Adipocyte (in vitro differentiated cells): Measurements from ENCODE around the gene ARHGEF12.

Experiments used
- DNase-seq: peaks from one replicate; pipeline ENCODE4 v3.0.0-alpha.2; 2015; ENCODE audit warnings: low read depth
- H3K27me3 ChIP-seq: replicated peaks from 2 replicates; pipeline ENCODE4 v1.7.0; 2013; ENCODE audit warnings: mild to moderate bottlenecking, low read length, moderate library complexity; ENCODE audit not compliant: control insufficient read depth, insufficient read depth
- H3K36me3 ChIP-seq: 2 replicates; pipeline ENCODE4 v1.7.0; 2013; ENCODE audit warnings: low read length, mild to moderate bottlenecking, moderate library complexity; ENCODE audit not compliant: control insufficient read depth, insufficient read depth, severe bottlenecking
- H3K4me1 ChIP-seq: 2 replicates; pipeline ENCODE4 v1.7.0; 2013; ENCODE audit warnings: mild to moderate bottlenecking, low read length, moderate library complexity; ENCODE audit not compliant: control insufficient read depth, insufficient read depth
- H3K4me3 ChIP-seq: 2 replicates; pipeline ENCODE4 v1.7.0; 2013; ENCODE audit warnings: mild to moderate bottlenecking, low read length, moderate library complexity
- H3K9ac ChIP-seq: 2 replicates; pipeline ENCODE4 v1.7.0; 2013; ENCODE audit warnings: mild to moderate bottlenecking, low read length, moderate library complexity
- H3K9me3 ChIP-seq: 2 replicates; pipeline ENCODE4 v1.7.0; 2013; ENCODE audit warnings: mild to moderate bottlenecking, low read length, moderate library complexity; ENCODE audit not compliant: control insufficient read depth

ARHGEF12 gene

DNA sequence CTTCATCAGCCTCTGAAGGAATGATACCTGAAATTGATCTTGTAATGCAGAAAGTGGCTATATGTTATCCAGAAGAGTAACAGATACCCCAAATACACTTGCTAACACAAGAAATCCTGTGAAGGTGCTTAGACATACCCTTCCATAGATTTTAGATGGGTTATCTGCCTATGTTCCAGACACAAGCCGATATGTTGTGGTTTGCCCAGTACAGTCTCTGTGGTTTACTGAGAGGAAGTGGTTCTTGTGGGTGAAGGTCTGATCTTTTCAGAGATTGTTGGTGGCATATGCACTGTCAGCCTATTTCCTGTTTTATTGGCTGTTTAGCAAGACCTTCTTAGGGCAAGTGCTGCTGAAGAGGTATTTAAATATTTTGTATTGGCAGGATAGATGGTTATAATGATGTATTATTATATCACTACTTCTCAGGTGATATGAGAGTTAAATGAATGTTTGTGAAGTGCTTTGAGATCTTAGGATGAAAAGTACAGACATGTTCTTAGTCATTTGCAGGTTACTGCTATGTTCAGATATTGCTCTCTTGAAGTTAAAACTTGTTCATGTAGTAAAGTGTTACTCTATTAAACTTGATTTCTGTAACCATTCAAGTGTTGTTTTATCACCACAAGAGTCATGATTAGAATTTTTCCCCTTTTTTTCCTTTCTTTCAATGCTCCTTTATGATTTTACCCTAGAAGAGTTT is 8.2 kb downstream of the ARHGEF12 start:
- Histone ChIP-seq H3K4me3 (no peak overlapping the region), H3K27me3 (no peaks in the 10 kb centered on the region), H3K9me3 (no peaks in the 10 kb centered on the region), H3K9ac (no peak overlapping the region), H3K4me1 (peaks cover 47% of the 10 kb centered on the region), H3K36me3 (no peaks in the 10 kb centered on the region)
- no peak for DNase-seq

DNA sequence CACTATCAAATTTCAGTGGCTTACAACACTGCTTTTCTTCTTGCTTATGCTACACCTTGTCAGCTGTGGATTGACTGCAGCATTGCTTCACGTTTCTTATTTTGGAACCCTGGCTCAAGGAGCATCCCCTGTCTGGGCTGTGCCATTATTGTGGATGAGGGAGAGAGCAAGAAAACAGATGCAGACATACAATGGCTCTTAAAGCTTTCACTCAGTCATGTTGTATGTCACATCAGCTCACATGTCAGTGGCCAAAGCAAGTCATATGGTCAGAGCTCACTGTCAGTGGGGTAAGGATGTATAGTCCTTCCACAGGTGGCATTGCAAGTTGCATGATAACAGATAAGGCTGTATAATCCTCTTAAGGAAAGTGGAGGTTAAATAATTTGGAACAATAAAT is 10.0 kb downstream of the ARHGEF12 start:
- H3K9me3 ChIP-seq: no peaks in the 10 kb centered on the region
- no peak overlapping the region for H3K9ac ChIP-seq
- H3K4me1 ChIP-seq: peaks cover 32% of the 10 kb centered on the region
- no peaks in the 10 kb centered on the region for H3K27me3 ChIP-seq
- H3K36me3 ChIP-seq: no peaks in the 10 kb centered on the region
- no peak for DNase-seq
- no peak overlapping the region for H3K4me3 ChIP-seq

DNA sequence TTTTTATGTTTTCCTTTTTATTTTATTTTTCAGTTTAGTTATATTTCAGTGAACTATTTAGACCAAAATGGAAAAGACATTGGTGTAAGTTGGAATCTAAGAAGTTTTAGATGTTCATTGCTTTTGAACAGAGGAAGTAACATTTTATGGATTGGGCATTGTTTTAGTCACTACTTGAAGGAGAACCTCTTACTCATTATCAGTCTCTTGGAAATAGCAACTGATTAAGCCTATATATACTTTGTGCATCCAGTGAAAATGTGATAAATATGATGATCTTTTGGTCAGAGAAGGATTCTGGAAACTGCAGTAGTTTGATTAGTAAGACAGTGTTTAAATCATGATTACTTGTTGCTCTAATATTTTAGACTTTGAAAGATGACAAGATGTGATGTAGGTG is 14.4 kb downstream of the ARHGEF12 start:
- Histone ChIP-seq H3K27me3 (no peaks in the 10 kb centered on the region), H3K9me3 (no peaks in the 10 kb centered on the region), H3K9ac (no peak overlapping the region), H3K4me1 (peaks cover 14% of the 10 kb centered on the region), H3K36me3 (no peaks in the 10 kb centered on the region), H3K4me3 (no peak overlapping the region)
- DNase-seq: no peak

DNA sequence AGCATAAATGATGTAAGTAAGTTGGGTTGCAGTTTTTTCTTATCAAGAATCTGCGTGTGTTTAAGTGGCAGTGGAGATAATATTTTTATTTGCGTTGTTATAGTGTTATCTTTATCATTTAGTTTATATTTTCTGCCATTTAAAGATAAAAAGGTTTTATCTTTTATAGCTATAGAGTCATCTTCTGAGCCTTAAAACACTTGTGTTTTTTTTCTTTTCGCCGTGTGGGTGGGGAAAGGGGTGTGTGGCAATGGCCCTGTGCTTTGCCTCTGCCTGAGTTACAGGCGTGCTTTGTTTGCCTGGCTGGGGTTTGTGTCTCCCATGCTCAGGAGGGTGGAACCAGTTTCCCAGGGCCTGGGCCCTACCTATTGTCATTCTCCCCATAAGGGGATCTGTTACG is 16.2 kb downstream of the ARHGEF12 start:
- Histone ChIP-seq H3K4me3 (no peak overlapping the region), H3K9me3 (no peaks in the 10 kb centered on the region), H3K4me1 (peaks cover 7% of the 10 kb centered on the region), H3K36me3 (no peaks in the 10 kb centered on the region), H3K9ac (no peak overlapping the region), H3K27me3 (no peaks in the 10 kb centered on the region)
- no peak for DNase-seq

DNA sequence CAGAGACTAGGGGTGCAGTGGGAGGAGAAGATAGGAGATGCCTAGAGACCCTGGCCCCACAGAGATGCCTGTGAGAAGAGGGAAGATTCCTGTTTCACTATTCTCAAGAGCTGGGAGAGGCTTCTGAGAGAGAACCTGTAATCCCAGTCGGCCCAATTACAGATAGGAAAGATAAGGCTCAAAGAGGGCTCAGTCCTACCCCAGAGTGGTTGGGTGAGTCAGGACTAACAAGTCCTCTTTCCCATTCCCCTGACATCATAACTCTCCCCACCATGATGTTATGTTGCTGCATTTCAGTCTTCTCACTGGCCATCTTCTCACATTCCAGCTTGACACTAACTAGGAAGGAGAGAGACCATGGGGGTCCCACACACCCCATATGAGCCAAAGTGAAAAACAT is 17.9 kb downstream of the ARHGEF12 start:
- Histone ChIP-seq H3K36me3 (no peaks in the 10 kb centered on the region), H3K9me3 (no peaks in the 10 kb centered on the region), H3K9ac (no peak overlapping the region), H3K27me3 (no peaks in the 10 kb centered on the region), H3K4me1 (no peaks in the 10 kb centered on the region), H3K4me3 (no peak overlapping the region)
- DNase-seq: no peak

DNA sequence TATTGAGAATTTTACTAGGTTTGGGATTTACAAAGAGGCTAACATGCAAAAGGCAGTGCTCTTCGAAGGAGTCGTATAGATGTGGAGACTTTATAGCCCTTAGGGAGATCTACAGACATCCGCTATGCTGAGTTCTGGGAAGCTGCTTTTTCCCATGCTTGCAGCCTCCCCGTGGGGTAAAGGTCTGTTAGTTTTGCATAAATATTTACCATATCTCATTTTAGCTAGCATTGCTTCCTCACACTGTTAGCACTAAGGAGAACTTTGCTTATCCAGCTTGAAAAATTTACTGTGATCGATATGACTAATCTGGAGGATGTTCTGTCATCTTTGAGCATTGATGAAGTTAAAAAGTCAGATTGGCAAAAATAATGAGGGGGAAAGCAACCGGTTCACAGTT is 18.6 kb downstream of the ARHGEF12 start:
- Histone ChIP-seq H3K36me3 (no peaks in the 10 kb centered on the region), H3K9me3 (no peaks in the 10 kb centered on the region), H3K9ac (no peak overlapping the region), H3K4me1 (no peaks in the 10 kb centered on the region), H3K27me3 (no peaks in the 10 kb centered on the region), H3K4me3 (no peak overlapping the region)
- DNase-seq: no peak

DNA sequence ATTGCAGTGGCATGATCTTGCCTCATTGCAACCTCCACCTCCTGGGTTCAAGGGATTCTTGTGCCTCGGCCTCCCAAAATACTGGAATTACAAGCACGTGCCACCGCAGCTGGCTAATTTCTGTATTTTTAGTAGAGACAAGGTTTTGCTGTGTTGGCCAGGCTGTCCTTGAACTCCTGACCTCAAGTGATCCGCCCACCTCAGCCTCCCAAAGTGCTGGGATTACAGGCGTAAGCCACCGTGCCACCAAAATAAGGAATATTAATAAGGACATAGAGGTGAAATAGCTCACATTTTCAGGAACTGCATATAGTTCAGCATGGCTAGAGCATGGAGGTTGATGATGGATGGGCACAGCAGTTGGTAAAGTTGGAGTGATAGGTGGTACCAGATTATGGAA is 21.4 kb downstream of the ARHGEF12 start:
- Histone ChIP-seq H3K4me3 (no peak overlapping the region), H3K4me1 (no peaks in the 10 kb centered on the region), H3K36me3 (no peaks in the 10 kb centered on the region), H3K9ac (no peak overlapping the region), H3K27me3 (no peaks in the 10 kb centered on the region), H3K9me3 (no peaks in the 10 kb centered on the region)
- no peak for DNase-seq

DNA sequence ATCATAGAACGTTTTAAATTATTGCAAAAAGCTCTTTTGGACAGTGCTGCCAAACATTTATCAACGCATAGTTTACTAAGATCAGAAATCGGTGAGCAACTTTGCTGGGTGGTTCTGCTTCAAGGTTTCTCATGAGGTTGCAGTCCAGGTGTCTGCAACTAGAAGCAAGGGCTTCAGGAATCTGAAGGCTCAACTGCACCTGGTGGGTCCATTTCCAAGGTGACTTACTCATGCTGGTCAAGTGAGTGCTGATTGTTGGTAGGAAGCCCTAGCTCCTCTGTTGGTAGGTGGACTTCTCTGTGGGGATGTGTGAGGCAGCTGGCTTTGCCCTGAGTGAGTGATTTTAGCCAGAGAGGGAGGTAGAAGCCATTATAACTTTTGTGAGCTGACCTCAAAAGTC is 22.5 kb downstream of the ARHGEF12 start:
- H3K27me3 ChIP-seq: no peaks in the 10 kb centered on the region
- no peak overlapping the region for H3K4me3 ChIP-seq
- H3K36me3 ChIP-seq: no peaks in the 10 kb centered on the region
- H3K9me3 ChIP-seq: no peaks in the 10 kb centered on the region
- no peak overlapping the region for H3K9ac ChIP-seq
- DNase-seq: no peak
- no peaks in the 10 kb centered on the region for H3K4me1 ChIP-seq

DNA sequence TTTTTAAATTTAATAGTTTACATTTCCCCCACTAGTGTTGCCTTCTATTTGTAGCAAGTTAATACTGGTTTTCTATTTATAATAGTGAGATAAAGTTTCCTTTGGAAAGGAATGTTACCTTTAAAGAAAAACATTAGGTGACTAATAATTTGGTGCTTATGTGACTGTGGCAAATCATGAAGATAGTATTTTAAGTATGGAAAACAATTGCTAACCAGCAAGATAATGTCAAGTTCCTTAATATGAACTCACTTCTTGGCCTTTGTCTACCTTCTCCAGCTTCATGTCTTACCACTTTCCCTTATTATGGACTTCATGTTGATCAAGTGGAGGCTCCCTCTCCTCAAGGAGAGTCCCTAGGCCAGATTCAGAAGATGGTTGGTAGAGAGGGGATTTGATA is 27.2 kb downstream of the ARHGEF12 start:
- no peaks in the 10 kb centered on the region for H3K36me3 ChIP-seq
- no peaks in the 10 kb centered on the region for H3K4me1 ChIP-seq
- H3K27me3 ChIP-seq: no peaks in the 10 kb centered on the region
- H3K9me3 ChIP-seq: no peaks in the 10 kb centered on the region
- H3K9ac ChIP-seq: no peak overlapping the region
- H3K4me3 ChIP-seq: no peak overlapping the region
- no peak for DNase-seq

DNA sequence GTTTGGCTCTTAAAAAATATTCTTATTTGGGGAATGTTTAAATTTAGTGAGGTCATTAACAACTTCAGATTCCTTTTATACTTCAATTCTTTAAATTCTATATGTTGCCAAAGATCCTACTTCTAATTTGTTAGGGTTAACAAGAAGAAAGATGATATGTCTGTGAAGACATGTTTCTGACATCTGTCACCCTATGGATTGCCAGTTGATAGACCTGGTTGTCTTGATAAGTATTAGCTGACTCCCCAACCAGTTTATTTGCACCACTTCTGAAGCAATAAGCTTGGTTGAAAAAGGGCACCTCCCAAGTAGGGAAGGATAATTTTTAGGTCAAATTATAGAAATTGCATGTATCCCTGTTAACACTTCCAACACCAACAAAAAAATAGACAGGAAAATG is 29.3 kb downstream of the ARHGEF12 start:
- H3K9me3 ChIP-seq: no peaks in the 10 kb centered on the region
- no peak for DNase-seq
- no peaks in the 10 kb centered on the region for H3K36me3 ChIP-seq
- no peak overlapping the region for H3K9ac ChIP-seq
- no peaks in the 10 kb centered on the region for H3K27me3 ChIP-seq
- H3K4me3 ChIP-seq: no peak overlapping the region
- H3K4me1 ChIP-seq: no peaks in the 10 kb centered on the region

DNA sequence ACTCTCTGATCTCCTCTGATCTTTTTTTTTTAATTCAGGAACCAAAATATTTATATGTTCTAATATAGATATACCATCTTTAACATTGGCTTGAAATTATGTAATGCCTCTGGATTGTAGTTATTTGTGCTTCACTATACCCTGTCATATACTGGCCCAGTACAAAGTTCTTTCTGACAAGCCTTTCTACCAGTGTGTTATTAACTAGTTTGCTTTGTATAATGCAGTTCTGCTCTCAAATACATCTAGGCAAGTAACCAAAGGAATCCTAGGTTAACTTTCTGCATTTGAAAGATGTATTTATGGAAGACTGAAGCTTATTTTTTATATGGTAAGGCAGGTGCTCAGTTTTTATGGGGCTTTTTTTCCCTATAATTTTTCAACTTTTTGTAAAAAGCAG is 36.1 kb downstream of the ARHGEF12 start:
- Histone ChIP-seq H3K36me3 (no peaks in the 10 kb centered on the region), H3K4me1 (peaks cover 10% of the 10 kb centered on the region)
- DNase-seq: no peak

DNA sequence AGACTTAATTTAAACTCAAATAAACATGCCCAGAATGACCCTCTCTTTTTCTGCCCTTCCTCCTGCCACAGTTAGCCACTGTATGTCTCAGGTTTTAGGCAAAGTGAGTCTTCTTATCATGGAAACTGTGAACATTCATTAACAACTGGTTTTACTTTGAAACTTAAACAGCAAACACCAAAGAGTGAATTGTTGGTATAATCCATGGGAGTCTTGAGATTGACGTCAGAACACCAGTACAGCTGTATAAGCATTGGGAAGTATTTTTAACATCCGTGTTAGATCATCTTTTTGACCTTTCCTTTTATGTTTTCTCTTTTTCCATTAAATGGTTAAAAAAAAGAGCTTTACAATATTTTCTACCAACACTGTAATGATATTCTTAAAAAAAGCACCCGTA is 38.9 kb downstream of the ARHGEF12 start:
- Histone ChIP-seq H3K9me3 (no peaks in the 10 kb centered on the region), H3K27me3 (no peaks in the 10 kb centered on the region), H3K9ac (no peak overlapping the region), H3K4me1 (peaks cover 17% of the 10 kb centered on the region), H3K4me3 (no peak overlapping the region), H3K36me3 (no peaks in the 10 kb centered on the region)
- no peak for DNase-seq

More for the DNA sequence above, 36.1 kb downstream of the ARHGEF12 start:
- no peak overlapping the region for H3K4me3 ChIP-seq
- no peaks in the 10 kb centered on the region for H3K9me3 ChIP-seq
- H3K27me3 ChIP-seq: no peaks in the 10 kb centered on the region
- no peak overlapping the region for H3K9ac ChIP-seq
